WTC11 (cell line): ENCODE results near the gene NCKAP5.

Source experiments
- CTCF ChIP-seq: fragments of 200-600 bp; IDR thresholded peaks from 2 replicates; pipeline ENCODE4 v1.8.0; 2022; ENCODE audit warnings: antibody characterized with exemption
- ETV6 ChIP-seq: sonication (generic); formaldehyde crosslinking; IDR thresholded peaks from 2 replicates; pipeline ENCODE4 v1.8.1; 2022; ENCODE audit warnings: mild to moderate bottlenecking, missing genetic modification reagents
- NFE2L1 ChIP-seq: sonication (generic); formaldehyde crosslinking; IDR thresholded peaks from 2 replicates; pipeline ENCODE4 v1.8.1; 2023; ENCODE audit warnings: missing genetic modification reagents
- PRDM15 ChIP-seq: sonication (generic); formaldehyde crosslinking; IDR thresholded peaks from 2 replicates; pipeline ENCODE4 v1.8.0; 2022; ENCODE audit warnings: missing genetic modification reagents
- RELA ChIP-seq: sonication (generic); formaldehyde crosslinking; IDR thresholded peaks from 2 replicates; pipeline ENCODE4 v1.8.1; 2022; ENCODE audit warnings: missing genetic modification reagents, mild to moderate bottlenecking, borderline replicate concordance

GRCh38 chr2:133425612-133426011, 142.7 kb downstream of the NCKAP5 start:
- TF ChIP-seq ETV6 (no peak), RELA (CRISPR knock-in tag) (no peak), NFE2L1 (CRISPR knock-in tag) (no peak), CTCF (no peak), PRDM15 (CRISPR knock-in tag) (no peak)
